HEK293T (cell line): Measurements from ENCODE around the gene MAST2.

ENCODE experiments used
- ARNT ChIP-seq: fragments of 450-650 bp; IDR thresholded peaks from 2 replicates; pipeline ENCODE4 v1.6.1; 2017; ENCODE audit warnings: mild to moderate bottlenecking
- BHLHE40 ChIP-seq: fragments of 450-650 bp; IDR thresholded peaks from 2 replicates; pipeline ENCODE4 v1.6.1; 2016; ENCODE audit warnings: mild to moderate bottlenecking, moderate library complexity, borderline replicate concordance
- CTBP1 ChIP-seq: fragments of 450-650 bp; IDR thresholded peaks from 2 replicates; pipeline ENCODE4 v1.6.1; 2016; ENCODE audit warnings: borderline replicate concordance
- FOXA1 ChIP-seq: fragments of 450-650 bp; IDR thresholded peaks from 2 replicates; pipeline ENCODE4 v1.6.1; 2016; ENCODE audit warnings: mild to moderate bottlenecking
- FOXM1 ChIP-seq: fragments of 450-650 bp; IDR thresholded peaks from 2 replicates; pipeline ENCODE4 v1.6.1; 2017; ENCODE audit warnings: mild to moderate bottlenecking, borderline replicate concordance
- HDGF ChIP-seq: fragments of 450-650 bp; IDR thresholded peaks from 2 replicates; pipeline ENCODE4 v1.6.1; 2017; ENCODE audit warnings: antibody characterized with exemption, borderline replicate concordance
- NFRKB ChIP-seq: fragments of 450-650 bp; IDR thresholded peaks from 2 replicates; pipeline ENCODE4 v1.6.1; 2016; ENCODE audit warnings: mild to moderate bottlenecking, moderate library complexity
- PKNOX1 ChIP-seq: fragments of 450-650 bp; IDR thresholded peaks from 2 replicates; pipeline ENCODE4 v1.6.1; 2016
- SUZ12 ChIP-seq: fragments of 450-650 bp; IDR thresholded peaks from 2 replicates; pipeline ENCODE4 v1.6.1; 2016; ENCODE audit warnings: mild to moderate bottlenecking
- TARDBP ChIP-seq: fragments of 450-650 bp; IDR thresholded peaks from 2 replicates; pipeline ENCODE4 v1.6.1; 2016

GRCh38 chr1:45769261-45769932, 34.0 kb upstream of the MAST2 start:
- TF ChIP-seq FOXM1 (no peak), SUZ12 (no peak), BHLHE40 (no peak), TARDBP (no peak), NFRKB (no peak), HDGF (no peak), CTBP1 (no peak), PKNOX1 (no peak), FOXA1 (no peak), ARNT (no peak)
